Keratinocyte (primary cell): ENCODE results near the gene DIP2B. TPM values are rescaled to one million over a fixed set of nuclear protein-coding genes. Genes with fewer than 3 reads are reported as not detected.

ENCODE experiments used
- DNase-seq: peaks from one replicate; pipeline ENCODE4 v3.0.0-alpha.2; 2011; ENCODE audit warnings: low read depth, missing footprints, low spot score
- FAIRE-seq: peaks from 2 replicates; lab custom pipeline; 2011; peaks lifted over from hg19 to GRCh38; lab: Jason Lieb, UNC
- H2AFZ ChIP-seq: 2 replicates; pipeline ENCODE4 v1.6.0; 2012; ENCODE audit warnings: low read length, control low read depth, inconsistent platforms; ENCODE audit not compliant: control insufficient read depth
- H3K27ac ChIP-seq: 2 replicates; pipeline ENCODE4 v1.5.1; 2011; ENCODE audit warnings: low read length; ENCODE audit not compliant: control insufficient read depth, insufficient read depth
- H3K27me3 ChIP-seq: 3 replicates; pipeline ENCODE4 v1.6.0; 2011; ENCODE audit warnings: low read length; ENCODE audit not compliant: control insufficient read depth, insufficient read depth; ENCODE audit errors: extremely low read depth
- H3K36me3 ChIP-seq, 2 experiments: 2 replicates in 1 of 2; 3 replicates in 1 of 2; pipeline ENCODE4 v1.5.1; 2011; ENCODE audit warnings: low read length in 2 of 2, mild to moderate bottlenecking in 1 of 2; ENCODE audit not compliant: control insufficient read depth in 2 of 2, insufficient read depth in 2 of 2; ENCODE audit errors: extremely low read depth in 1 of 2
- H3K4me1 ChIP-seq: 3 replicates; pipeline ENCODE4 v1.5.1; 2011; ENCODE audit warnings: low read length; ENCODE audit not compliant: control insufficient read depth, insufficient read depth; ENCODE audit errors: extremely low read depth
- H3K4me2 ChIP-seq: 3 replicates; pipeline ENCODE4 v1.6.0; 2011; ENCODE audit warnings: low read depth, low read length; ENCODE audit not compliant: control insufficient read depth, insufficient read depth; ENCODE audit errors: extremely low read depth
- H3K4me3 ChIP-seq, 3 experiments: fragments of 200-600 bp in 1 of 3; sonication (generic) in 1 of 3; 2 replicates in 2 of 3; 3 replicates in 1 of 3; pipeline ENCODE4 v1.5.1; 2011 to 2016; ENCODE audit warnings: low read length in 3 of 3, mild to moderate bottlenecking in 3 of 3, control low read depth in 2 of 3, inconsistent platforms in 1 of 3, low read depth in 1 of 3, mixed read lengths in 1 of 3, mixed run types in 1 of 3, moderate library complexity in 1 of 3; ENCODE audit not compliant: control insufficient read depth in 2 of 3, insufficient read depth in 2 of 3; ENCODE audit errors: extremely low read depth in 1 of 3
- H3K79me2 ChIP-seq: 2 replicates; pipeline ENCODE4 v1.6.0; 2012; ENCODE audit warnings: low read length; ENCODE audit not compliant: control insufficient read depth, insufficient read depth
- H3K9ac ChIP-seq: 3 replicates; pipeline ENCODE4 v1.6.0; 2011; ENCODE audit warnings: low read length; ENCODE audit not compliant: control insufficient read depth, insufficient read depth; ENCODE audit errors: extremely low read depth
- H3K9me1 ChIP-seq: 3 replicates; pipeline ENCODE4 v1.6.0; 2011; ENCODE audit warnings: low read length; ENCODE audit not compliant: control insufficient read depth, insufficient read depth; ENCODE audit errors: extremely low read depth
- H3K9me3 ChIP-seq: 2 replicates; pipeline ENCODE4 v1.5.1; 2012; ENCODE audit warnings: low read depth, low read length; ENCODE audit not compliant: control insufficient read depth
- H4K20me1 ChIP-seq: 3 replicates; pipeline ENCODE4 v1.6.0; 2011; ENCODE audit warnings: low read length; ENCODE audit not compliant: control insufficient read depth, insufficient read depth; ENCODE audit errors: extremely low read depth
- EZH2 ChIP-seq: IDR thresholded peaks from one replicate; pipeline ENCODE4 v1.6.1; 2012; ENCODE audit warnings: inconsistent platforms, mild to moderate bottlenecking, low read length, moderate library complexity
- dilution Hi-C: fragments of 300-500 bp; cut with MboI; formaldehyde crosslinking; loops from one replicate; pipeline ENCODE4 v1.7.0; 2020; ENCODE audit warnings: low sequenced_read_pairs; ENCODE audit not compliant: extremely low pct_ligation_motif_present
- polyA plus RNA-seq, 5 experiments: library from polyadenylated mRNA; depleted of rRNA in 3 of 5; stranded (reverse) in 3 of 5; stranded (forward) in 1 of 5; unstranded in 1 of 5; fragments of >200 nt; gene quantifications; 1 replicate in 1 of 5; 2 replicates in 3 of 5; 3 replicates in 1 of 5; pipeline versions ENCODE4 v1.2.1 to v1.2.3, GENCODE V29; 2011 to 2012; ENCODE audit warnings: missing spikeins in 2 of 5, low read depth in 1 of 5, low replicate concordance in 1 of 5
- TF ChIP-seq, protein P1 (sequence below), 3 experiments: IDR thresholded peaks in 1 of 3; conservative IDR thresholded peaks in 1 of 3; optimal IDR thresholded peaks in 1 of 3; 2 replicates in 2 of 3; 3 replicates in 1 of 3; pipeline versions ENCODE3 to v1.5.1; 2011; ENCODE audit warnings: low read length in 3 of 3, mild to moderate bottlenecking in 3 of 3, moderate library complexity in 2 of 3, control low read depth in 1 of 3, inconsistent platforms in 1 of 3; ENCODE audit not compliant: insufficient read depth in 2 of 3; ENCODE audit errors: extremely low read depth in 1 of 3

Gene DIP2B
- polyA plus RNA-seq, 1 donor (not counting 4 experiments of a cell fraction or from before 2014, with no cell fraction given), result 30.2 TPM

DNA sequence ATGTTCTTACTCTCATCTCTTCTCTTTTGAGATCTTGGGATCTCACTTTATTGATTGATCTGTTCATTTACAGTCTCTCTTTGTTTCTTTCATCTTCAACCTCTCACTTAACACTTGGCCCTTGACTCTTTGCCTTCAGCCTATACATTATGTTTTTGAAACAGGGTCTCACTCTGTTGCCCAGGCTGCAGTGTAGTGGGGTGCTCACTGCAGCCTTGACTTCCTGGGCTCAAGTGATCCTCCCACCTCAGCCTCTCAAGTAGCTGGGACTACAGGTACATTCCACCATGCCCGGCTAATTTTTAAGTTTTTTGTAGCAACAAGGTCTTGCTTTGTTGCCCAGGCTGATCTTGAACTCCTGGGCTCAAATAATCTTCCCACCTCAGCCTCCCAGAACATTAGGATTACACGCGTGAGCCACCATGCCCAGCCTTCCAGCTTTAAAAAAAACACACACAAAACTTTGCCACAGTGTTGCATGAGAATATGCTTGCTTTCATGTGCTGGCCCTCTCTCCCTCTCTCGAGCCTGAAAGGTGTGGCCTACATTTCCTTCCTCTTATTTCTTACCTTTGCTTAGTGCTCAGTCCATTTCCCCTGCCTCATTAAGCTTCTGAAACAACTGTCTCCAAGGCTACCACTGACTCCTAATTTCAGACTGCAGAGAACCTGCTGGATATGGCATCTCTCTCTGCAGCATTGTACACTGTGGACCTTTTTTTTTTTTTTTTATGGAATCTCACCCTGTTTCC, 9.9 kb downstream of the DIP2B start:
- TF ChIP-seq, protein P1, sequence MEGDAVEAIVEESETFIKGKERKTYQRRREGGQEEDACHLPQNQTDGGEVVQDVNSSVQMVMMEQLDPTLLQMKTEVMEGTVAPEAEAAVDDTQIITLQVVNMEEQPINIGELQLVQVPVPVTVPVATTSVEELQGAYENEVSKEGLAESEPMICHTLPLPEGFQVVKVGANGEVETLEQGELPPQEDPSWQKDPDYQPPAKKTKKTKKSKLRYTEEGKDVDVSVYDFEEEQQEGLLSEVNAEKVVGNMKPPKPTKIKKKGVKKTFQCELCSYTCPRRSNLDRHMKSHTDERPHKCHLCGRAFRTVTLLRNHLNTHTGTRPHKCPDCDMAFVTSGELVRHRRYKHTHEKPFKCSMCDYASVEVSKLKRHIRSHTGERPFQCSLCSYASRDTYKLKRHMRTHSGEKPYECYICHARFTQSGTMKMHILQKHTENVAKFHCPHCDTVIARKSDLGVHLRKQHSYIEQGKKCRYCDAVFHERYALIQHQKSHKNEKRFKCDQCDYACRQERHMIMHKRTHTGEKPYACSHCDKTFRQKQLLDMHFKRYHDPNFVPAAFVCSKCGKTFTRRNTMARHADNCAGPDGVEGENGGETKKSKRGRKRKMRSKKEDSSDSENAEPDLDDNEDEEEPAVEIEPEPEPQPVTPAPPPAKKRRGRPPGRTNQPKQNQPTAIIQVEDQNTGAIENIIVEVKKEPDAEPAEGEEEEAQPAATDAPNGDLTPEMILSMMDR (optimal IDR thresholded peaks at IDR 0.05 in 1 of 3, IDR thresholded peaks at IDR 0.05 in 1 of 3, conservative IDR thresholded peaks at IDR 0.05 in 1 of 3; ENCODE audit: extremely low read depth in 1 of 3, insufficient read depth in 2 of 3, low read length in 3 of 3), result no peak
- no peak for TF ChIP-seq EZH2
- Histone ChIP-seq H2AFZ (no peak overlapping the region), H3K27me3 (no peaks in the 10 kb centered on the region), H3K36me3 (peaks cover 0 to 5% of the 10 kb centered on the region in 2 experiments), H3K4me2 (no peak overlapping the region), H3K27ac (no peak overlapping the region), H3K79me2 (peaks cover 93% of the 10 kb centered on the region), H4K20me1 (no peaks in the 10 kb centered on the region), H3K9ac (no peak overlapping the region), H3K9me1 (no peaks in the 10 kb centered on the region), H3K9me3 (no peaks in the 10 kb centered on the region), H3K4me3 (no peak overlapping the region), H3K4me1 (peaks cover 18% of the 10 kb centered on the region)
- dilution Hi-C loops, result no loop called here
- FAIRE-seq (no peak), DNase-seq (no peak)

DNA sequence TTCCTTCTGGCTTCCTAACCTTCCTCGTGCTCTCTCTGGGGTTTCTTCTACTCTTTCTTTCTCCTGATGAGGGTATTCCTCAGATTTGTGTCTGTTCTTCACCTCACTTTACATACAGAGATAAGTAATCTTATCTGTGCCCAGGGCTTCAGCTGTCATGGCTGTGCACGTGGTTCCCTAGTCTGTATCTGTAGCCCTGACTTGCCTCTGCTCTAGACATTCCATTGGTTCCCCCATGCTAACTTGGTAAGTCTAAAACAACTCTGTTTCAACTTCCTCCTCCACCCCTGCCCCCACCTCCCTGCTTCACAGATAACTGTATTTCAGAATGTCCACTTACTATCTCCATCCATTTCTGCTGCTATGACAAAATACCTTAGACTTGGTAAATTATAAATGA, 10.8 kb downstream of the DIP2B start:
- Histone ChIP-seq H3K27ac (no peak overlapping the region), H3K79me2 (peaks cover 92% of the 10 kb centered on the region), H3K27me3 (no peaks in the 10 kb centered on the region), H2AFZ (no peak overlapping the region), H3K4me3 (no peak overlapping the region), H3K36me3 (peaks cover 0 to 5% of the 10 kb centered on the region in 2 experiments), H3K9me3 (no peaks in the 10 kb centered on the region), H3K9me1 (no peaks in the 10 kb centered on the region), H3K4me2 (no peak overlapping the region), H3K4me1 (peaks cover 11% of the 10 kb centered on the region), H3K9ac (no peak overlapping the region), H4K20me1 (no peaks in the 10 kb centered on the region)
- dilution Hi-C loops, result no loop called here
- FAIRE-seq (no peak), DNase-seq (no peak)
- no peak for TF ChIP-seq EZH2
- TF ChIP-seq, protein P1 (optimal IDR thresholded peaks at IDR 0.05 in 1 of 3, IDR thresholded peaks at IDR 0.05 in 1 of 3, conservative IDR thresholded peaks at IDR 0.05 in 1 of 3; ENCODE audit: extremely low read depth in 1 of 3, insufficient read depth in 2 of 3, low read length in 3 of 3), result no peak
